Measurements from ENCODE around the gene GOT2.

Gene GOT2

DNA sequence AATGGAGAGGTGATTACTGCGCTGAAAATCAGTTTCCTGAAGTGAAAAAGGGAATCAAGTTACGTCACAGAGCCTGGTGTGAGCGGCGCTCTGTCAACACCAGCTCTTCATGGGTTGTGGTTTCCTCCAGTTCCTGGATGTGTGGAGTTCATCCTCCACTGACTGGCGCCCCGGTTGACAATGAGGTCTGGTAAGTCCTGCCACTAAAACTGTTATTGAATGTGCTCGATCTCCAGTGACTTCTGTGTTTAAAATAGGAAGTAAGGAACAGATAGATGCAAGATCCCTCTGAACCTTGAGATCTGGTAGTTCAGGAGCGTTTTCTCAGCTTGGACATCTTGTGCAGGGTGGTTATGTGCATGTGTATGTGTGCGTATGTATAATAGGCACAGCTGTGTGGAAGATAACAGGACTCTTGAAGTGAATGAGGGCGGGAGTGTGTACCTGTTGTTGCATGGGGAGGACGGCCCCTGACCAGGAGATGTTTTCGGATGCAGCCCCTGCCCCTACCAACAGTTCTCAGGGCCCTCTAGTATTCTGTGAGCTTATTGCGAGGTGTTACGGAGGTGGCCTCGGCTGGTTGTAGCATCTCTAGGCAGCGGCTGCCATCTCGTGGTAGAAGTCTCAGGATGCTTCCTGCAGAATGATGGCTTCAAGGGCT, 22.0 kb upstream of the GOT2 start:
- TF ChIP-seq MAX (IDR thresholded peaks at IDR 0.05; ENCODE audit: low read depth, low read length), result no peak
- TF ChIP-seq, protein P1, sequence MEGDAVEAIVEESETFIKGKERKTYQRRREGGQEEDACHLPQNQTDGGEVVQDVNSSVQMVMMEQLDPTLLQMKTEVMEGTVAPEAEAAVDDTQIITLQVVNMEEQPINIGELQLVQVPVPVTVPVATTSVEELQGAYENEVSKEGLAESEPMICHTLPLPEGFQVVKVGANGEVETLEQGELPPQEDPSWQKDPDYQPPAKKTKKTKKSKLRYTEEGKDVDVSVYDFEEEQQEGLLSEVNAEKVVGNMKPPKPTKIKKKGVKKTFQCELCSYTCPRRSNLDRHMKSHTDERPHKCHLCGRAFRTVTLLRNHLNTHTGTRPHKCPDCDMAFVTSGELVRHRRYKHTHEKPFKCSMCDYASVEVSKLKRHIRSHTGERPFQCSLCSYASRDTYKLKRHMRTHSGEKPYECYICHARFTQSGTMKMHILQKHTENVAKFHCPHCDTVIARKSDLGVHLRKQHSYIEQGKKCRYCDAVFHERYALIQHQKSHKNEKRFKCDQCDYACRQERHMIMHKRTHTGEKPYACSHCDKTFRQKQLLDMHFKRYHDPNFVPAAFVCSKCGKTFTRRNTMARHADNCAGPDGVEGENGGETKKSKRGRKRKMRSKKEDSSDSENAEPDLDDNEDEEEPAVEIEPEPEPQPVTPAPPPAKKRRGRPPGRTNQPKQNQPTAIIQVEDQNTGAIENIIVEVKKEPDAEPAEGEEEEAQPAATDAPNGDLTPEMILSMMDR (IDR thresholded peaks at IDR 0.05; ENCODE audit: low read depth, low read length), result peak; percentile 85
- peak overlapping the region; percentile 34 for H3K4me3 ChIP-seq (ENCODE audit: low read depth, low read length)
- peak; percentile 88 for DNase-seq (ENCODE audit: low read depth)

GRCh38 chr16:58753711-58754134, 19.6 kb upstream of the GOT2 start:
- no peak for TF ChIP-seq MAX (IDR thresholded peaks at IDR 0.05; ENCODE audit: low read depth, low read length)
- TF ChIP-seq POLR2A (IDR thresholded peaks at IDR 0.05; ENCODE audit: extremely low read depth, insufficient read length), result no peak
- TF ChIP-seq MYC (IDR thresholded peaks at IDR 0.05; ENCODE audit: low read depth, low read length), result no peak
- TF ChIP-seq, protein P1 (IDR thresholded peaks at IDR 0.05; ENCODE audit: low read depth, low read length), result no peak

GRCh38 chr16:58744497-58744896, 10.4 kb upstream of the GOT2 start:
- DNase-seq (ENCODE audit: low read depth), result no peak
- H3K4me3 ChIP-seq (ENCODE audit: low read depth, low read length), result no peak overlapping the region
- no peak for TF ChIP-seq MAX (IDR thresholded peaks at IDR 0.05; ENCODE audit: low read depth, low read length)
- TF ChIP-seq, protein P1 (IDR thresholded peaks at IDR 0.05; ENCODE audit: low read depth, low read length), result no peak

More at GRCh38 chr16:58753711-58754134, 19.6 kb upstream of the GOT2 start:
- no peak overlapping the region for H3K4me3 ChIP-seq (ENCODE audit: low read depth, low read length)
- no peak for DNase-seq (ENCODE audit: low read depth)

DNA sequence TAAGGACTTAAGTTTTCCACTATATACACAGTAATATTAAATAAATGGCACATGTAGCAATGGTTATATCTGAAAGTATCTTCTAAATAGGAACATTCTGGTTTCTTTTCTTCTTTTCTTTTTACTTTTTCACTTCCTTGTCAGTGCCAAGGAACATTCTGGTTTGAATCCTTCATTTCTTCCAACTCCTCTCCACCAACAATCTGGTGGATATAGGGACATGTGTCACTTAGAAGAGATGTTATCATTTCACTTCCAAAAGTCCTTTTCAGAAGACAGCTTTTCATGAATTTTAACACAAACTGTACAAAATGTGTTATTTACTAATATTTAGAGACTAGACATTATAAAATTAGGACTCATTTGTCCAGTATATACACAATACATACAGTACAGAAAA, 7.9 kb upstream of the GOT2 start:
- no peak overlapping the region for H3K4me3 ChIP-seq (ENCODE audit: low read depth, low read length)
- DNase-seq (ENCODE audit: low read depth), result no peak
- TF ChIP-seq POLR2A (IDR thresholded peaks at IDR 0.05; ENCODE audit: extremely low read depth, insufficient read length), result no peak
- TF ChIP-seq, protein P1 (IDR thresholded peaks at IDR 0.05; ENCODE audit: low read depth, low read length), result no peak
- TF ChIP-seq MYC (IDR thresholded peaks at IDR 0.05; ENCODE audit: low read depth, low read length), result no peak
- no peak for TF ChIP-seq MAX (IDR thresholded peaks at IDR 0.05; ENCODE audit: low read depth, low read length)

DNA sequence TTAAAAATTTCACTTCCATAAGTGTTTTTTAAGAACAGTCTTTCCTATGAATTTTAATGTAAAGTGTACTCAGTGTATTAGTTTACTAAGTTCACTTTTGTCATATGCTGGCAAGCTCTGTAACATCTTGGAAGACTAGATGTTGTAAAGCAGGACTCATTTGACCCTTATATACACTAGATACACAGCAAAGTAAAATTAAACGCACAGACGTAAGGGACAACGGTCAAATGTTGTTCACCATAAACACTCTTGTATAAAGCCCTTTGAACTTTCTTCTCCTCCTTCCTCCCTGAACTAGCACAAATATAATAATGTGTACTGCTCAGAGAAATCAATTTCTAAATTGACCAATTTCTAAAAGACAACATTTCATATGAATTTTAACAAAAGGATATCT, 7.0 kb upstream of the GOT2 start:
- TF ChIP-seq MYC (IDR thresholded peaks at IDR 0.05; ENCODE audit: low read depth, low read length) (no peak), MAX (IDR thresholded peaks at IDR 0.05; ENCODE audit: low read depth, low read length) (no peak), POLR2A (IDR thresholded peaks at IDR 0.05; ENCODE audit: extremely low read depth, insufficient read length) (no peak)
- TF ChIP-seq, protein P1 (IDR thresholded peaks at IDR 0.05; ENCODE audit: low read depth, low read length), result no peak
- H3K4me3 ChIP-seq (ENCODE audit: low read depth, low read length), result no peak overlapping the region
- DNase-seq (ENCODE audit: low read depth), result no peak
